ENCODE results near the gene DHX29. TPM values are rescaled to one million over a fixed set of nuclear protein-coding genes. Genes with fewer than 3 reads are reported as not detected.

DHX29 gene
- total RNA-seq, 3 donors from 2014 or later (not counting 1 experiment from before 2014, with no cell fraction given): 16.7 to 22.0 (median 19.3) TPM

- ATAC-seq: no peak
- Mint-ChIP-seq H3K27ac (no peak overlapping the region), H3K27me3 (ENCODE audit: low read depth in 2 of 2) (no peaks in the 10 kb centered on the region), H3K4me1 (peaks cover 4 to 14% of the 10 kb centered on the region in 2 donors), H3K9me3 (no peaks in the 10 kb centered on the region), H3K36me3 (peaks cover 15% of the 10 kb centered on the region), H3K4me3 (no peak overlapping the region)
- TF ChIP-seq CTCF (IDR thresholded peaks at IDR 0.05): no peak
- Histone ChIP-seq H3K36me3 (ENCODE audit: control insufficient read depth, insufficient read depth, low read length) (peaks cover 65% of the 10 kb centered on the region), H3K4me3 (ENCODE audit: low read length) (no peak overlapping the region), H3K27ac (ENCODE audit: low read length) (no peak overlapping the region), H3K27me3 (ENCODE audit: control insufficient read depth, insufficient read depth, low read length) (no peaks in the 10 kb centered on the region), H3K4me1 (ENCODE audit: control insufficient read depth, insufficient read depth, low read length) (no peaks in the 10 kb centered on the region), H3K9me3 (ENCODE audit: control insufficient read depth, insufficient read depth, low read length) (no peaks in the 10 kb centered on the region)
- DNase-seq: no peak
- intact Hi-C loops (cut with micrococcal nuclease): no loop called here
- 100% methylated on average over 3 of the region's 4 CpGs for WGBS (ENCODE audit: insufficient coverage)
These were observed 35.6 kb upstream of the DHX29 start for GRCh38 chr5:55343107-55343506.

- Mint-ChIP-seq H3K4me1 (peaks cover 6 to 14% of the 10 kb centered on the region in 2 donors), H3K27ac (peak overlapping the region; percentile 4 to 71), H3K9me3 (no peaks in the 10 kb centered on the region), H3K4me3 (no peak overlapping the region), H3K36me3 (peaks cover 6% of the 10 kb centered on the region), H3K27me3 (ENCODE audit: low read depth in 2 of 2) (no peaks in the 10 kb centered on the region)
- Histone ChIP-seq H3K27me3 (ENCODE audit: control insufficient read depth, insufficient read depth, low read length) (no peaks in the 10 kb centered on the region), H3K4me3 (ENCODE audit: low read length) (no peak overlapping the region), H3K9me3 (ENCODE audit: control insufficient read depth, insufficient read depth, low read length) (no peaks in the 10 kb centered on the region), H3K27ac (ENCODE audit: low read length) (no peak overlapping the region), H3K36me3 (ENCODE audit: control insufficient read depth, insufficient read depth, low read length) (peaks cover 32% of the 10 kb centered on the region), H3K4me1 (ENCODE audit: control insufficient read depth, insufficient read depth, low read length) (no peaks in the 10 kb centered on the region)
- ATAC-seq: no peak
- DNase-seq: no peak
- intact Hi-C loops (cut with micrococcal nuclease): no loop called here
- TF ChIP-seq CTCF (IDR thresholded peaks at IDR 0.05): no peak
- 75% methylated on average over 3 of the region's 5 CpGs for WGBS (ENCODE audit: insufficient coverage)
These were observed 31.3 kb upstream of the DHX29 start for GRCh38 chr5:55338810-55339243.

DNA sequence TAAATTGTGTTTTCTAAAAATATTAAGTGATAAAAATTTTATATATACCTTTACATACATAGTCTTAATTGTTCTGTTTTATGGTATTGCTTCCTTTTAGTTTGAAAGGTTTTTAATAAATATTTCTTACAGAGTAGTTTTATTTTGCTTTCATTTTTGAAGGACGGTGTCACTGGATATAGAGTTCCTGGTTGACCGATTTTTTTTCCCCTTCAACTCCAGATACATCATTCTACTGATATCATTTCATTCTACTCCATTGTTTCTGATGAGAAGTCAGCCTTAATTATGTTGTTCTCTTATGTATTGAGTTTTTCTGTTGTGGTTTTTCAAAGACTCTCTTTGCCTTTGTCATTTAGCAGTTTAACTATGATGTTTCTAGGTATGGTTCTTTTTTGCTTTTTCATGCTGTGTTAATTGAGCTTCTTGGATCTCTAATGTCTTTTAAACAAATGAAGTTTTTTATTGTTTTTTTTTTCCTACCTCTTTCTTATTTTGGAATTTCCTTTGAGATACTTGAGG is 30.7 kb upstream of the DHX29 start:
- H3K36me3 Mint-ChIP-seq: peaks cover under 1% of the 10 kb centered on the region

More for the DNA sequence above, 30.7 kb upstream of the DHX29 start:
- Histone ChIP-seq H3K4me1 (ENCODE audit: control insufficient read depth, insufficient read depth, low read length) (no peaks in the 10 kb centered on the region), H3K27me3 (ENCODE audit: control insufficient read depth, insufficient read depth, low read length) (no peaks in the 10 kb centered on the region), H3K4me3 (ENCODE audit: low read length) (no peak overlapping the region), H3K27ac (ENCODE audit: low read length) (no peak overlapping the region), H3K9me3 (ENCODE audit: control insufficient read depth, insufficient read depth, low read length) (no peaks in the 10 kb centered on the region), H3K36me3 (ENCODE audit: control insufficient read depth, insufficient read depth, low read length) (peaks cover 29% of the 10 kb centered on the region)
- Mint-ChIP-seq H3K27ac (peak overlapping the region; percentile 4 to 71), H3K27me3 (ENCODE audit: low read depth in 2 of 2) (no peaks in the 10 kb centered on the region), H3K9me3 (no peaks in the 10 kb centered on the region), H3K4me3 (no peak overlapping the region), H3K4me1 (peaks cover 6 to 14% of the 10 kb centered on the region in 2 donors)
- intact Hi-C loops (cut with micrococcal nuclease): no loop called here
- no peak for TF ChIP-seq CTCF (IDR thresholded peaks at IDR 0.05)
- no CpG with 5 or more reads among the region's 2 CpGs for WGBS (ENCODE audit: insufficient coverage)
- peak in 1 of 2 donors; percentile 26 for DNase-seq
- ATAC-seq: no peak
